K562 (cell line): ENCODE results near the gene PTGER3. TPM values are rescaled to one million over a fixed set of nuclear protein-coding genes. Genes with fewer than 3 reads are reported as not detected.
A peak's percentile ranks its signal among the peaks of the same experiment; 100 is the strongest.

ENCODE experiments used
- BRD4 ChIP-seq: fragments of 200-600 bp; sonication (generic); IDR thresholded peaks from 2 replicates; pipeline ENCODE4 v1.6.1; 2017; ENCODE audit warnings: inconsistent platforms
- CHD2 ChIP-seq: IDR thresholded peaks from 2 replicates; pipeline ENCODE4 v1.6.1; 2011; ENCODE audit warnings: low read depth, low read length
- CXXC5 ChIP-seq: fragments of 250-450 bp; sonication (Bioruptor Pico); IDR thresholded peaks from 2 replicates; pipeline ENCODE4 v1.8.0; 2022; ENCODE audit warnings: inconsistent platforms, mild to moderate bottlenecking, moderate library complexity
- FOXK2 ChIP-seq, 2 experiments: fragments of 450-650 bp; IDR thresholded peaks in 1 of 2; conservative IDR thresholded peaks in 1 of 2; 2 replicates each; pipeline ENCODE4 v1.6.1; 2016; ENCODE audit warnings: low read depth in 2 of 2, mild to moderate bottlenecking in 1 of 2
- FOXP1 ChIP-seq: sonication (generic); formaldehyde crosslinking; IDR thresholded peaks from 2 replicates; pipeline ENCODE4 v1.8.0; 2022; ENCODE audit warnings: mild to moderate bottlenecking, missing genetic modification reagents
- L3MBTL2 ChIP-seq: fragments of 450-650 bp; IDR thresholded peaks from 2 replicates; pipeline ENCODE4 v1.6.1; 2016; ENCODE audit warnings: mild to moderate bottlenecking, moderate library complexity
- MBD2 ChIP-seq: sonication (generic); IDR thresholded peaks from 2 replicates; pipeline ENCODE4 v1.6.1; 2016; ENCODE audit warnings: low read depth, borderline replicate concordance
- MYC ChIP-seq, 2 experiments: fragments of 250-450 bp in 1 of 2; sonication (Bioruptor Pico) in 1 of 2; IDR thresholded peaks; 2 replicates each; pipeline versions ENCODE4 v1.5.1 to v1.6.1; 2012 to 2021; ENCODE audit warnings: low read depth in 2 of 2, borderline replicate concordance in 1 of 2, improper control_type of control experiment in 1 of 2, low read length in 1 of 2, mild to moderate bottlenecking in 1 of 2, moderate library complexity in 1 of 2
- NONO ChIP-seq, 2 experiments: fragments of 200-400 bp in 1 of 2; fragments of 450-650 bp in 1 of 2; formaldehyde crosslinking in 1 of 2; IDR thresholded peaks; 2 replicates each; pipeline ENCODE4 v1.6.1; 2017; ENCODE audit warnings: low read depth in 2 of 2, mild to moderate bottlenecking in 2 of 2, moderate library complexity in 2 of 2, low read length in 1 of 2
- RCOR1 ChIP-seq, 2 experiments: IDR thresholded peaks; 2 replicates each; pipeline ENCODE4 v1.6.1; 2012; ENCODE audit warnings: low read depth in 2 of 2, low read length in 2 of 2, borderline replicate concordance in 1 of 2, improper control_type of control experiment in 1 of 2
- SIN3B ChIP-seq: fragments of 450-650 bp; IDR thresholded peaks from 2 replicates; pipeline ENCODE4 v1.6.1; 2017; ENCODE audit warnings: low read depth, mild to moderate bottlenecking, moderate library complexity
- SP1 ChIP-seq: sonication (generic); formaldehyde crosslinking; IDR thresholded peaks from 2 replicates; pipeline ENCODE4 v1.8.1; 2022; ENCODE audit warnings: mild to moderate bottlenecking, missing genetic modification reagents
- SUPT5H ChIP-seq: fragments of 450-650 bp; IDR thresholded peaks from 2 replicates; pipeline ENCODE4 v1.6.1; 2016
- TAF1 ChIP-seq: IDR thresholded peaks from 2 replicates; pipeline ENCODE4 v1.6.1; 2011; ENCODE audit warnings: mild to moderate bottlenecking, low read length, moderate library complexity; ENCODE audit not compliant: insufficient read depth, control insufficient read depth, severe bottlenecking; ENCODE audit errors: extremely low read depth
- ZNF384 ChIP-seq: IDR thresholded peaks from 2 replicates; pipeline ENCODE4 v1.6.1; 2012; ENCODE audit warnings: low read depth, low read length, improper control_type of control experiment
- polyA plus RNA-seq, 8 experiments: library from polyadenylated mRNA; depleted of rRNA in 4 of 8; stranded (reverse) in 5 of 8; unstranded in 3 of 8; fragments of >200 nt; fragmentation: Nextera tagmentation in 2 of 8; fragmentation: Illumina TruSeq in 1 of 8; extraction: Ambion mirVana in 2 of 8; extraction: Trizol in 1 of 8; gene quantifications; 2 replicates each; pipeline versions ENCODE4 v1.2.1 to v1.2.3, GENCODE V29; 2011 to 2014; ENCODE audit warnings: inconsistent platforms in 1 of 8, missing spikeins in 1 of 8
- total RNA-seq, 7 experiments: library from RNA; depleted of rRNA in 6 of 7; stranded (reverse); fragments of >200 nt in 6 of 7; fragmentation: Illumina TruSeq in 2 of 7; extraction: Trizol in 2 of 7; gene quantifications; 2 replicates each; pipeline versions ENCODE4 v1.2.1 to v1.2.3, GENCODE V29; 2011 to 2021; ENCODE audit warnings: low replicate concordance in 1 of 7
- TF ChIP-seq, protein P1 (sequence below), 2 experiments: fragments of 450-650 bp; IDR thresholded peaks; 2 replicates each; pipeline ENCODE4 v1.6.1; 2016
- TF ChIP-seq, protein P2 (sequence below): fragments of 250-450 bp; sonication (Bioruptor Pico); IDR thresholded peaks from 2 replicates; pipeline ENCODE4 v1.9.0; 2021; ENCODE audit warnings: mild to moderate bottlenecking, inconsistent platforms
- TF ChIP-seq, protein P3 (sequence below), 2 experiments: fragments of 450-650 bp; conservative IDR thresholded peaks; 2 replicates each; pipeline ENCODE4 v1.6.1; 2017; ENCODE audit warnings: mild to moderate bottlenecking in 2 of 2, moderate library complexity in 2 of 2
- TF ChIP-seq, protein P4 (sequence below): conservative IDR thresholded peaks from 2 replicates; pipeline ENCODE4 v1.6.1; 2011; ENCODE audit warnings: low read depth, mild to moderate bottlenecking, low read length; ENCODE audit not compliant: control insufficient read depth

Gene PTGER3
- total and polyA plus RNA-seq, 9 of the 15 experiments (the other 6 are each of a cell fraction or from before 2014, with no cell fraction given): 3.8 to 28.5 (median 14.2) TPM

DNA sequence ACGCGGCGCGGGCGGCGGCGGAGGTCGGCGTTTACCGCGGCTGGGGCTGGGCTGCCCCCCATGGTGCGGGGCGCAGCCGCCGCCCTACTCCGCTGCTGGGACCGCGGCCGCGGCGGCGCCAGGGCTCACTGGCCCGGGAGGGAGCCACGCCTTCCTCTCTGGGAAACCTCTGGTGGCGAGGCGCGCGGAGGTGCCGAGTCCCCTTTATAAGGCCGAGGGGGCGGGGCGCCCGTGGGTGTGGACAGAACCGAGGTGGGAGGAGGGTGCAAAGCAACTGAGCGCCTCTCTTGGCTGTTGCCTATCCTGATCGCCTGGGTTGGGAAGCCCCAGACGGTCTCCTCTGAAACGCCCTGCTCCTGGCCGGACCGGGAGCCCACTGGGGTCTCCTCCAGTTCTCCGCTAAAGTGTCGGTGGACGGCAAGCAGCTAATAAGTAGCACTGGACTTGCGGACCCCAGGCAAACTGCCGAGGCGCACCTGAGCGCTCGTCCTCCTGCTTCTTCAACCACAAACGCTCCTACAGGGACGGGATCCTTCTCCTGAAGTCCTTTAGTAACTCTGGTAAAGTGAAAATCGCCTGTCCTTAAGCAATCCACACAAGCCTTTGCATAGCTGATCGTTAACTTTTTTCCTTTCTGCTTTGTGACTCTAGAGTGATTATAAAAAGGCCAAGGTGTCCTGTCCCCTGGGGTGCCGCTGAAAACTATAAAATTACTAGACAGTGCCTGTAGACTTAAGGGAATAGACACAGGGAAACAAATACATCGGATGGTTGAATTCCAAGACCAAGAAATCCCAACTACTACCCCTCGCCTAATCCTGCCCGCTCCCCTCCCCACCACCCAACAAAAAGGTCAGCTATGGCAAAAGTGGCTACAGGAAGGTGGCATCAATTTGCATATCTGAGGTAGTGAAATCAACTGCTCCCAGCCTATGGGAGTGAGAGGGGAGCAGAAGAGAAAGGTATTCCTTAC is at the start of gene PTGER3 (continued):
- TF ChIP-seq MYC (IDR thresholded peaks at IDR 0.05; ENCODE audit: low read depth, low read length) (peak; percentile 59), MYC (CRISPR knock-in tag; IDR thresholded peaks at IDR 0.05; ENCODE audit: borderline replicate concordance, low read depth) (no peak), ZNF384 (no peak), SP1 (CRISPR knock-in tag) (peak; percentile 77), L3MBTL2 (peak; percentile 11; the same call in 1 of the 2 replicates), SUPT5H (peak; percentile 60; the same call in 1 of the 2 replicates), CHD2 (no peak), RCOR1 (IDR thresholded peaks at IDR 0.05; ENCODE audit: borderline replicate concordance in 1 of 2, low read depth in 2 of 2, low read length in 2 of 2) (peak in 1 of 2 experiments; percentile 53; a peak in 1 of 4 replicates), CXXC5 (peak; percentile 72), FOXK2 (conservative IDR thresholded peaks at IDR 0.05 in 1 of 2, IDR thresholded peaks at IDR 0.05 in 1 of 2; ENCODE audit: low read depth in 2 of 2) (peak in 1 of 2 experiments; percentile 54; a peak in 2 of 4 replicates), FOXP1 (no peak), TAF1 (peak; percentile 84), SIN3B (0 out of 2 replicates have a peak, but pooled peaks have one; percentile 28), NONO (IDR thresholded peaks at IDR 0.05; ENCODE audit: low read depth in 2 of 2, low read length in 1 of 2) (peak; percentile 53 to 86), BRD4 (no peak), MBD2 (no peak)
- TF ChIP-seq, protein P1, sequence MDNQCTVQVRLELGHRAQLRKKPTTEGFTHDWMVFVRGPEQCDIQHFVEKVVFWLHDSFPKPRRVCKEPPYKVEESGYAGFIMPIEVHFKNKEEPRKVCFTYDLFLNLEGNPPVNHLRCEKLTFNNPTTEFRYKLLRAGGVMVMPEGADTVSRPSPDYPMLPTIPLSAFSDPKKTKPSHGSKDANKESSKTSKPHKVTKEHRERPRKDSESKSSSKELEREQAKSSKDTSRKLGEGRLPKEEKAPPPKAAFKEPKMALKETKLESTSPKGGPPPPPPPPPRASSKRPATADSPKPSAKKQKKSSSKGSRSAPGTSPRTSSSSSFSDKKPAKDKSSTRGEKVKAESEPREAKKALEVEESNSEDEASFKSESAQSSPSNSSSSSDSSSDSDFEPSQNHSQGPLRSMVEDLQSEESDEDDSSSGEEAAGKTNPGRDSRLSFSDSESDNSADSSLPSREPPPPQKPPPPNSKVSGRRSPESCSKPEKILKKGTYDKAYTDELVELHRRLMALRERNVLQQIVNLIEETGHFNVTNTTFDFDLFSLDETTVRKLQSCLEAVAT (IDR thresholded peaks at IDR 0.05): no peak
- TF ChIP-seq, protein P2, sequence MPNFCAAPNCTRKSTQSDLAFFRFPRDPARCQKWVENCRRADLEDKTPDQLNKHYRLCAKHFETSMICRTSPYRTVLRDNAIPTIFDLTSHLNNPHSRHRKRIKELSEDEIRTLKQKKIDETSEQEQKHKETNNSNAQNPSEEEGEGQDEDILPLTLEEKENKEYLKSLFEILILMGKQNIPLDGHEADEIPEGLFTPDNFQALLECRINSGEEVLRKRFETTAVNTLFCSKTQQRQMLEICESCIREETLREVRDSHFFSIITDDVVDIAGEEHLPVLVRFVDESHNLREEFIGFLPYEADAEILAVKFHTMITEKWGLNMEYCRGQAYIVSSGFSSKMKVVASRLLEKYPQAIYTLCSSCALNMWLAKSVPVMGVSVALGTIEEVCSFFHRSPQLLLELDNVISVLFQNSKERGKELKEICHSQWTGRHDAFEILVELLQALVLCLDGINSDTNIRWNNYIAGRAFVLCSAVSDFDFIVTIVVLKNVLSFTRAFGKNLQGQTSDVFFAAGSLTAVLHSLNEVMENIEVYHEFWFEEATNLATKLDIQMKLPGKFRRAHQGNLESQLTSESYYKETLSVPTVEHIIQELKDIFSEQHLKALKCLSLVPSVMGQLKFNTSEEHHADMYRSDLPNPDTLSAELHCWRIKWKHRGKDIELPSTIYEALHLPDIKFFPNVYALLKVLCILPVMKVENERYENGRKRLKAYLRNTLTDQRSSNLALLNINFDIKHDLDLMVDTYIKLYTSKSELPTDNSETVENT (CRISPR knock-in tag): peak; percentile 77
- TF ChIP-seq, protein P3, sequence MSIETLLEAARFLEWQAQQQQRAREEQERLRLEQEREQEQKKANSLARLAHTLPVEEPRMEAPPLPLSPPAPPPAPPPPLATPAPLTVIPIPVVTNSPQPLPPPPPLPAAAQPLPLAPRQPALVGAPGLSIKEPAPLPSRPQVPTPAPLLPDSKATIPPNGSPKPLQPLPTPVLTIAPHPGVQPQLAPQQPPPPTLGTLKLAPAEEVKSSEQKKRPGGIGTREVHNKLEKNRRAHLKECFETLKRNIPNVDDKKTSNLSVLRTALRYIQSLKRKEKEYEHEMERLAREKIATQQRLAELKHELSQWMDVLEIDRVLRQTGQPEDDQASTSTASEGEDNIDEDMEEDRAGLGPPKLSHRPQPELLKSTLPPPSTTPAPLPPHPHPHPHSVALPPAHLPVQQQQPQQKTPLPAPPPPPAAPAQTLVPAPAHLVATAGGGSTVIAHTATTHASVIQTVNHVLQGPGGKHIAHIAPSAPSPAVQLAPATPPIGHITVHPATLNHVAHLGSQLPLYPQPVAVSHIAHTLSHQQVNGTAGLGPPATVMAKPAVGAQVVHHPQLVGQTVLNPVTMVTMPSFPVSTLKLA (conservative IDR thresholded peaks at IDR 0.05): peak in 1 of 2 experiments; percentile 57; a peak in 2 of 4 replicates
- TF ChIP-seq, protein P4, sequence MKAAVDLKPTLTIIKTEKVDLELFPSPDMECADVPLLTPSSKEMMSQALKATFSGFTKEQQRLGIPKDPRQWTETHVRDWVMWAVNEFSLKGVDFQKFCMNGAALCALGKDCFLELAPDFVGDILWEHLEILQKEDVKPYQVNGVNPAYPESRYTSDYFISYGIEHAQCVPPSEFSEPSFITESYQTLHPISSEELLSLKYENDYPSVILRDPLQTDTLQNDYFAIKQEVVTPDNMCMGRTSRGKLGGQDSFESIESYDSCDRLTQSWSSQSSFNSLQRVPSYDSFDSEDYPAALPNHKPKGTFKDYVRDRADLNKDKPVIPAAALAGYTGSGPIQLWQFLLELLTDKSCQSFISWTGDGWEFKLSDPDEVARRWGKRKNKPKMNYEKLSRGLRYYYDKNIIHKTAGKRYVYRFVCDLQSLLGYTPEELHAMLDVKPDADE: peak; percentile 62; the same call in 1 of the 2 replicates
